ENCODE measurements around the gene CACNA2D1.

The CACNA2D1 gene

DNA sequence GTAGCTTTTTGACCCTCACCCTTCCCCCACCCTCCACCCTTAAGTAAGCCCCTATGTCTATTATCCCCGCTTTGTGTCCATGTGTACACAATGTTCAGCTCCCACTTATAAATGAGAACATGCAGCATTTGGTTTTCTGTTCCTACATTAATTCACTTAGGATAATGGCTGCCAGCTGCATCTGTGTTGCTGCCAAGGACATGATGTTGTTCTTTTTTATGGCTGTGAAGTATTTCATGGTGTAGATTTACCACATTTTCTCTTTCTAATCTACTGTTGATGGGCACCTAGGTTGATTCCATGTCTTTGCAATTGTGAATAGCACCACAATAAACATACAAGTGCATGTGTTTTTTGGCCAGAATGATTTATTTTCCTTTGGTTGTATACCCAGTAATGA is 232.2 kb downstream of the CACNA2D1 start:
- no peak overlapping the region for H3K4me2 ChIP-seq (ENCODE audit: low read length)
- no peak overlapping the region for H2BK15ac ChIP-seq (replicated peaks; ENCODE audit: low read depth)
- no peak overlapping the region for H2BK5ac ChIP-seq (ENCODE audit: low read length)
- no peak overlapping the region for H3K27ac ChIP-seq (ENCODE audit: low read depth, low read length)
- H3K4me3 ChIP-seq (ENCODE audit: low read length), result no peak overlapping the region
- no peak overlapping the region for H3K4ac ChIP-seq (ENCODE audit: low read depth, low read length)
- H3K36me3 ChIP-seq (ENCODE audit: control insufficient read depth, insufficient read depth, low read length), result no peaks in the 10 kb centered on the region
- H3K4me1 ChIP-seq (ENCODE audit: control insufficient read depth, low read depth, low read length), result no peaks in the 10 kb centered on the region
- no peak overlapping the region for H3K18ac ChIP-seq (ENCODE audit: low read length)
- H3K79me2 ChIP-seq (ENCODE audit: control insufficient read depth, insufficient read depth, low read length), result no peaks in the 10 kb centered on the region
- WGBS (ENCODE audit: extremely low coverage, insufficient coverage, low lambda C conversion rate), result no CpG with 5 or more reads among the region's 1 CpG
- H3K27me3 ChIP-seq (ENCODE audit: insufficient read depth, low read length, poor library complexity), result no peaks in the 10 kb centered on the region
- no peak overlapping the region for H3K56ac ChIP-seq (ENCODE audit: low read length)
- no peaks in the 10 kb centered on the region for H3K79me1 ChIP-seq (ENCODE audit: low read length)
- H4K5ac ChIP-seq (ENCODE audit: low read length), result no peak overlapping the region
- H3K9ac ChIP-seq (ENCODE audit: low read length), result no peak overlapping the region
- no peak overlapping the region for H2AK5ac ChIP-seq (ENCODE audit: low read length)
- H4K8ac ChIP-seq (ENCODE audit: low read depth, low read length), result no peak overlapping the region
- DNase-seq, result no peak
- no peak overlapping the region for H2BK120ac ChIP-seq (ENCODE audit: low read depth, low read length)
- H3K23ac ChIP-seq (ENCODE audit: low read length), result no peak overlapping the region

- Histone ChIP-seq H3K27me3 (ENCODE audit: insufficient read depth, low read length, poor library complexity) (no peaks in the 10 kb centered on the region), H2BK120ac (ENCODE audit: low read depth, low read length) (no peak overlapping the region), H3K79me2 (ENCODE audit: control insufficient read depth, insufficient read depth, low read length) (no peaks in the 10 kb centered on the region), H3K9ac (ENCODE audit: low read length) (no peak overlapping the region), H3K4me1 (ENCODE audit: control insufficient read depth, low read depth, low read length) (no peaks in the 10 kb centered on the region), H2AK5ac (ENCODE audit: low read length) (no peak overlapping the region), H3K4ac (ENCODE audit: low read depth, low read length) (no peak overlapping the region), H3K56ac (ENCODE audit: low read length) (no peak overlapping the region), H3K4me3 (ENCODE audit: low read length) (no peak overlapping the region), H2BK5ac (ENCODE audit: low read length) (no peak overlapping the region), H2BK15ac (replicated peaks; ENCODE audit: low read depth) (no peak overlapping the region), H4K5ac (ENCODE audit: low read length) (no peak overlapping the region), H4K8ac (ENCODE audit: low read depth, low read length) (no peak overlapping the region), H3K27ac (ENCODE audit: low read depth, low read length) (no peak overlapping the region), H3K4me2 (ENCODE audit: low read length) (no peak overlapping the region), H3K23ac (ENCODE audit: low read length) (no peak overlapping the region), H3K18ac (ENCODE audit: low read length) (no peak overlapping the region), H3K79me1 (ENCODE audit: low read length) (no peaks in the 10 kb centered on the region), H3K36me3 (ENCODE audit: control insufficient read depth, insufficient read depth, low read length) (no peaks in the 10 kb centered on the region)
- no CpG with 5 or more reads among the region's 2 CpGs for WGBS (ENCODE audit: extremely low coverage, insufficient coverage, low lambda C conversion rate)
- no peak for DNase-seq
Observed at GRCh38 chr7:82210416-82211184, 233.0 kb downstream of the CACNA2D1 start.

- no peak overlapping the region for H2BK5ac ChIP-seq (ENCODE audit: low read length)
- H3K4ac ChIP-seq (ENCODE audit: low read depth, low read length), result no peak overlapping the region
- H3K4me3 ChIP-seq (ENCODE audit: low read length), result no peak overlapping the region
- no peak overlapping the region for H3K4me2 ChIP-seq (ENCODE audit: low read length)
- no peak overlapping the region for H3K56ac ChIP-seq (ENCODE audit: low read length)
- no peak overlapping the region for H4K8ac ChIP-seq (ENCODE audit: low read depth, low read length)
- no peak overlapping the region for H2BK120ac ChIP-seq (ENCODE audit: low read depth, low read length)
- no peak overlapping the region for H2BK15ac ChIP-seq (replicated peaks; ENCODE audit: low read depth)
- no peak overlapping the region for H3K27ac ChIP-seq (ENCODE audit: low read depth, low read length)
- H3K27me3 ChIP-seq (ENCODE audit: insufficient read depth, low read length, poor library complexity), result no peaks in the 10 kb centered on the region
- H3K9ac ChIP-seq (ENCODE audit: low read length), result no peak overlapping the region
- no peak overlapping the region for H3K23ac ChIP-seq (ENCODE audit: low read length)
- H3K4me1 ChIP-seq (ENCODE audit: control insufficient read depth, low read depth, low read length), result no peaks in the 10 kb centered on the region
- H2AK5ac ChIP-seq (ENCODE audit: low read length), result no peak overlapping the region
- H3K18ac ChIP-seq (ENCODE audit: low read length), result no peak overlapping the region
- H3K79me1 ChIP-seq (ENCODE audit: low read length), result peaks cover 2% of the 10 kb centered on the region
- no CpG with 5 or more reads among the region's 5 CpGs for WGBS (ENCODE audit: extremely low coverage, insufficient coverage, low lambda C conversion rate)
- no peak for DNase-seq
- no peak overlapping the region for H4K5ac ChIP-seq (ENCODE audit: low read length)
- no peaks in the 10 kb centered on the region for H3K79me2 ChIP-seq (ENCODE audit: control insufficient read depth, insufficient read depth, low read length)
- no peaks in the 10 kb centered on the region for H3K36me3 ChIP-seq (ENCODE audit: control insufficient read depth, insufficient read depth, low read length)
Observed at GRCh38 chr7:82209179-82209747, 234.3 kb downstream of the CACNA2D1 start.

- Histone ChIP-seq H3K79me1 (ENCODE audit: low read length) (peaks cover 2% of the 10 kb centered on the region), H3K36me3 (ENCODE audit: control insufficient read depth, insufficient read depth, low read length) (no peaks in the 10 kb centered on the region), H3K4ac (ENCODE audit: low read depth, low read length) (no peak overlapping the region), H3K4me3 (ENCODE audit: low read length) (no peak overlapping the region), H3K4me2 (ENCODE audit: low read length) (no peak overlapping the region), H4K5ac (ENCODE audit: low read length) (no peak overlapping the region), H3K9ac (ENCODE audit: low read length) (no peak overlapping the region), H3K27me3 (ENCODE audit: insufficient read depth, low read length, poor library complexity) (no peaks in the 10 kb centered on the region), H4K8ac (ENCODE audit: low read depth, low read length) (no peak overlapping the region), H2BK15ac (replicated peaks; ENCODE audit: low read depth) (no peak overlapping the region), H2BK5ac (ENCODE audit: low read length) (peak overlapping the region; percentile 28), H2BK120ac (ENCODE audit: low read depth, low read length) (no peak overlapping the region), H3K23ac (ENCODE audit: low read length) (peak overlapping the region; percentile 71), H2AK5ac (ENCODE audit: low read length) (no peak overlapping the region), H3K18ac (ENCODE audit: low read length) (no peak overlapping the region), H3K56ac (ENCODE audit: low read length) (no peak overlapping the region), H3K79me2 (ENCODE audit: control insufficient read depth, insufficient read depth, low read length) (no peaks in the 10 kb centered on the region), H3K4me1 (ENCODE audit: control insufficient read depth, low read depth, low read length) (no peaks in the 10 kb centered on the region), H3K27ac (ENCODE audit: low read depth, low read length) (no peak overlapping the region)
- WGBS (ENCODE audit: extremely low coverage, insufficient coverage, low lambda C conversion rate), result no CpG with 5 or more reads among the region's 4 CpGs
- no peak for DNase-seq
Observed at GRCh38 chr7:82204694-82205093, 238.9 kb downstream of the CACNA2D1 start.

GRCh38 chr7:82202965-82203364 is 240.6 kb downstream of the CACNA2D1 start:
- no CpG with 5 or more reads among the region's 9 CpGs for WGBS (ENCODE audit: extremely low coverage, insufficient coverage, low lambda C conversion rate)
- no peaks in the 10 kb centered on the region for H3K36me3 ChIP-seq (ENCODE audit: control insufficient read depth, insufficient read depth, low read length)
- no peak overlapping the region for H3K56ac ChIP-seq (ENCODE audit: low read length)
- peaks cover 2% of the 10 kb centered on the region for H3K79me1 ChIP-seq (ENCODE audit: low read length)
- no peak overlapping the region for H3K18ac ChIP-seq (ENCODE audit: low read length)
- H4K8ac ChIP-seq (ENCODE audit: low read depth, low read length), result no peak overlapping the region
- no peak overlapping the region for H3K9ac ChIP-seq (ENCODE audit: low read length)
- H3K4me2 ChIP-seq (ENCODE audit: low read length), result no peak overlapping the region
- H3K79me2 ChIP-seq (ENCODE audit: control insufficient read depth, insufficient read depth, low read length), result no peaks in the 10 kb centered on the region
- no peak overlapping the region for H2BK5ac ChIP-seq (ENCODE audit: low read length)
- H3K4me1 ChIP-seq (ENCODE audit: control insufficient read depth, low read depth, low read length), result no peaks in the 10 kb centered on the region
- no peak overlapping the region for H4K5ac ChIP-seq (ENCODE audit: low read length)
- H3K4ac ChIP-seq (ENCODE audit: low read depth, low read length), result no peak overlapping the region
- no peak overlapping the region for H2AK5ac ChIP-seq (ENCODE audit: low read length)
- H2BK120ac ChIP-seq (ENCODE audit: low read depth, low read length), result no peak overlapping the region
- no peak for DNase-seq
- H3K23ac ChIP-seq (ENCODE audit: low read length), result no peak overlapping the region
- no peak overlapping the region for H3K4me3 ChIP-seq (ENCODE audit: low read length)
- H3K27ac ChIP-seq (ENCODE audit: low read depth, low read length), result no peak overlapping the region
- H3K27me3 ChIP-seq (ENCODE audit: insufficient read depth, low read length, poor library complexity), result no peaks in the 10 kb centered on the region
- H2BK15ac ChIP-seq (replicated peaks; ENCODE audit: low read depth), result no peak overlapping the region
